HG02759 (cell line): ENCODE results near the gene GALNS.
A peak's percentile ranks its signal among the peaks of the same experiment; 100 is the strongest.

Source experiments
- ATAC-seq: cut with Tn5 transposase; IDR thresholded peaks from one replicate; pipeline ENCODE4 v1.9.1; 2021; ENCODE audit warnings: mild to moderate bottlenecking, moderate library complexity; ENCODE audit not compliant: unreplicated experiment

GALNS gene

GRCh38 chr16:88787579-88788314, 69.0 kb downstream of the GALNS start:
- no peak for ATAC-seq

DNA sequence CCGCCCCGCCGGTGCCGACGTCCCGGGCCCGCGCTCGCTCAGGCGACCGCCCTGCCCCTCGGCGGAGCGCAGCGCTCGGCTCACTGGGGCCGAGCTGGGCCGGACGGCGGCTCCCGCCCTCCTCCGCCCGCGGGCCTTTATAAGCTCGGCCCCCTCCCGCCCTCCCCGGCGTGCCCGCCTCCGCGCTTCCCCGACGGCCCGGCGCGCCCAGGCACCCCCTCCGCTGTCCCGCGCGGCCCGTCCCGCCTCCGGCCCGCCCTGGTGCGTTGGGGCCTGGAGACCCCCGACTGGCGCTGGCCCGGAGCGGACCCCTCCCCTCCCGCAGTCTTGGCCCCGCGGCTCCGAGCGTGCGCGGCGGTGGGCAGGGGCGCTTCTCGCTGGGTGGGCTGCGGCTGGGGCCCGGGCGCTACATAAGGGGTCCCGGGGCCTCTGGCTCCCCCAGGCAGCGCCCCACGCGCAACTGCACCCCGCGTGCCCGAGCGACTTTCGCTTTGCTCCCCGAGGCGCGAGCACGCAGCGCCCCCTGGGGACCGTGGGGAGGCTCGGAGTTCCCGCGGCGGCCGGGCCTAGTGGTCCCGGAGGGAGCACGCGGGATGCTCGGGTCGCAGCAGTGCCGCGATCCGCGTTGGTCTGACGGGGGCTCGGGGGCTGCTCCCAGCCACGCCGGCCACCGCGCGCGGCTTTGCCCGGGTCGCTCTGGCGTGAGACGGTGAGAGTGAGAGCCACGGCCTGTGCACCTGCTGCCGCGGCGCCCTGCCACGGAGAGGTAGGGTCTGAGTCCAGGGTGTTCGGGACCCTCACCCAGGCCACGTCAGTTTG, 71.4 kb downstream of the GALNS start, which contains the start of gene PIEZO1:
Gene PIEZO1, minus strand, starts transcription at position 115 of the 819 bp plus-strand sequence. CDS start 256 bp downstream, outside the sequence.
- ATAC-seq = peak; percentile 37

DNA sequence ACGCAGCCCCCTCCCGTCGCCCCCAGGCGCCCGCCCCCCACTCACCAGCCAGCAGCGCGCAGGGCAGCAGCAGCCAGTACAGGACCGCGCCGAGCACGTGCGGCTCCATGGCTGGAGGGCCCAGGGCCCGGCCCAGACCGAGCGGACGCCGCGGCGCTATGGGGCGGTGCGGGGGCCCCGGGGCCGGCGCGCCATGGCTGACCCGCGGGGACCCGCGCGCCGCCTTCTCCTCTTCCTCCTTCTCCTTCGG, 72.0 kb downstream of the GALNS start:
- peak; percentile 33 for ATAC-seq

GRCh38 chr16:88784074-88784855, 72.5 kb downstream of the GALNS start:
- peak; percentile 36 for ATAC-seq

GRCh38 chr16:88783391-88784073, 73.2 kb downstream of the GALNS start:
- ATAC-seq = no peak

- no peak for ATAC-seq
Observed at GRCh38 chr16:88782454-88783390, 74.0 kb downstream of the GALNS start.

DNA sequence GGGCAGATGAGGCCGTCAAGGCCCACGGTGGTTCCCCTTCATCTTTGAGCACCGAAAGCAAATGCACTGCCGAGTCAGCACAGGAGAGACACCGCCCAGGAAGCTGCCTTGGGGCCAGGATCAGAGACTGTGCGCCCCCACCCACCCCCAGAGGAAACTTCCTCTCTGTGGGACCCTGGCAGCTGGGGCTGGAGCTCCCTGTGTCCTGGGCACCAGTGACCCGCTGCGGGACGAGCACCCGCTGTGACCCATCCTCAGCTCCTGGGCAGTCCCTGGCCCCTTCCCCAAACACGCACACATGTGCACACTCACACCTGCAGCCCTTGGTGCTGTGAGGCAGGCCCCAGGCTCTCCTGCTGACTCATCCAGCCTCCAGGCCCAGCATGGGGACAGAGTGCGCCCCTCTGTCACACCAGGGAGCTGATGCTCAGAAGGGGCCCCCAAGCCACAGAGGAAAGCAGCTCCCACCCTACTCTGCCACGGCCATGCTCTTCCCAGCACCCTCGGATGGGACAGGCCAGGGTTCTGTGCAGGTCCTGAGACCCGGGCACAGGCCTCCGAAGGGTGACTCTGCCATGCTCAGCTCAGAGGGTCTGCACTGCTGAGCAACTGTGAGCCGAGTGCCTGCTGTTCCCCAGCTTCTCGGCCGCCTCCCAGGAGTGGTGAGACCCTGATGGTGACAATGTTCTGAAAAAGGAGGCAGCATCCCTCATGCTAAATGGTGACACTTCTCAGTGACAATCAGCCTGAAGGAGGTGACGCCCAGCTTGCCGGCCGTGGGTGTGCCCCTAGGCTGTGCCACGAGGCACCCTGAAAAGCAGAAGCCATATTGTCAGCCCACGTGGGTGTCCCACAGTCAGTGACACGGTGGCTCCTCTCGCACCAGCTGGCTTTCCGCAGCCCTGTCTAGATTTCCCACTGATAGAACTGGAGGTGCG, 75.3 kb downstream of the GALNS start:
- no peak for ATAC-seq

DNA sequence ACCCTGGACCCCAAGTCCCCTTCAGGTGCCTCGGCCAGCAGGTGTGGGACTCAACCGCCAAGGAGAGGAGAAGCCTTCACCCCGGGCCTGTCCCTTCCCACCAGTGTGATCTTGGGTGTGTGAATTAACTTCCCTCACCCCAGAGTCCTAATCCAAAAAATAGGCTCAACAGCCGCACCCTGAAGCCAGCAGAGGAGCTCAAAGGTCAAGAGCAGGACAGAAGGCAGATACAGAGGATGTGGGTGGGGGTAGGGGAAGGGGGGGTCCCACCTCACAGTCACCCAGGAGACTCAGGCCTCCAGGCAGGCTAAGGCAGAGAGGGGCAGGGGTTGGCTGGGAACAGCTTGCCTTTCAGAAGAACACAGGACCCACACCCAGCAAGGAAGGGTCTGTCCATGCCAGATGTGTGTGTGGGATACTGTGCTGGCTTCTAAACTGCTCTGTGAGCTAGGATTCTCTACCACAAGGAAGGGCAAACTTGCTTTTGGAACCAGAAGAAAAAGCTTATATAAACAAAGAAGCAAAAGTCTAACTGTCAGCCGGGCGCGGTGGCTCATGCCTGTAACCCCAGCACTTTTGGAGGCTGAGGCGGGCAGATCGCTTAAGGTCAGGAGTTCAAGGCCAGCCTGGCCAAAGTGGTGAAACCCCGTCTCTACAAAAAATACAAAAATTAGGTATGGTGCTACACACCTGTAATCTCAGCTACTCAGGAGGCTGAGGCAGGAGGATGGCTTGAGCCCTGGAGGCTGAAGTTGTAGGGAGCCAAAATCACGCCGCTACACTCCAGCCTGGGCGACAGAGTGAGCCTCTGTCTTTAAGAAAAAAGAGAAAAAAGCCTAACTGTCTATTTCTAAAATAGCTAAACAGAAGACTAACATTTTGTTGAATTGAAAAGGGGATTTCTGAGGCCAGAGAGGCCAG, 76.3 kb downstream of the GALNS start:
- ATAC-seq = no peak

DNA sequence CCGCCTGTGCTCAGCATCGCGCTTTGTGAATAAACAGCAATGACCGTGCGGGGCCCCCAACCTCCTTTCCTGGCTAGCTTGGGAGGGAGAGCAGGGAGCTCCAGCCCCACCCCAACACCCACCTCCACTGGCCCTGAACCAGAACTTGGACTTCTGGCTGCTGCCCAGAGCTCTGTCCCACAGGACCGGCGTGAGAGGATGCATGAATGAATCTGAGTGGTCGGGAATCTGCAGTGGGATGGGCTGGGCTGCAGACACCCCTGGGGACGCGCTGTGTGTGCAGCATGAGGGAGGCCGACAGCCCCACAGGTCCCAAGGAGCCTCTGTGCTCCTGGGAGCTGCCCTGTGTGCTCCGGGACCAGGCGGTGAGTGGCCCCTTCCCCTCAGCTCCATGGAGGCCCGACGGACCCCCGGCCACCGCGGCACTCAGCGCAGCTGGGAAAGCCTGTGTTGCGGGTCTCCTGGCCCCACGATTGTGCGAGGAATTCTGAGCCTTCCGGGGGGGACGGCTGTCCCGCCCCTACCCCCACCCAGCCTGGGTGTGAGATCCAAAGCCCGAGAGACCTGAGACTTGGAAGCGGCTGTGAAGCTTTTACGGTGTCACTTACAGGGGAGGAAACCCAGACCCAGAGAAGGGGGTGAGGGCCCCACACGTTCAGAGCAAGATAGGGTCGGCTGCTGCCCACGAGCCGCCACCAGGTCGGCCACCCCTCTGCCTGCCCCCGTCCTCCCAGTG, 77.2 kb downstream of the GALNS start:
- ATAC-seq = no peak

GRCh38 chr16:88778541-88779065, 78.1 kb downstream of the GALNS start:
- ATAC-seq = no peak

DNA sequence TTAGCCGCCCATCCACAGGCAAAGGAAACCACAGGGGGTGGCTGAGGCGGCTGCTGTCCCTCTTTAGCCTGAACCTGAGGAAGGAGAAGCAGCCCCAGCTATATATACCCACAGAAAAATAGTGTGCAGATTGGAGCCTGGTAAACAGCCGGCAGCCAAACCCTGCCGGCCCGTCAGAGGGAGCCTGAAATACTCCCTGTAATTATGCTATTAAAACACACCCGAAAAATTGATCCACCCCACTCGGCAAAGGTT, 78.5 kb downstream of the GALNS start:
- no peak for ATAC-seq

DNA sequence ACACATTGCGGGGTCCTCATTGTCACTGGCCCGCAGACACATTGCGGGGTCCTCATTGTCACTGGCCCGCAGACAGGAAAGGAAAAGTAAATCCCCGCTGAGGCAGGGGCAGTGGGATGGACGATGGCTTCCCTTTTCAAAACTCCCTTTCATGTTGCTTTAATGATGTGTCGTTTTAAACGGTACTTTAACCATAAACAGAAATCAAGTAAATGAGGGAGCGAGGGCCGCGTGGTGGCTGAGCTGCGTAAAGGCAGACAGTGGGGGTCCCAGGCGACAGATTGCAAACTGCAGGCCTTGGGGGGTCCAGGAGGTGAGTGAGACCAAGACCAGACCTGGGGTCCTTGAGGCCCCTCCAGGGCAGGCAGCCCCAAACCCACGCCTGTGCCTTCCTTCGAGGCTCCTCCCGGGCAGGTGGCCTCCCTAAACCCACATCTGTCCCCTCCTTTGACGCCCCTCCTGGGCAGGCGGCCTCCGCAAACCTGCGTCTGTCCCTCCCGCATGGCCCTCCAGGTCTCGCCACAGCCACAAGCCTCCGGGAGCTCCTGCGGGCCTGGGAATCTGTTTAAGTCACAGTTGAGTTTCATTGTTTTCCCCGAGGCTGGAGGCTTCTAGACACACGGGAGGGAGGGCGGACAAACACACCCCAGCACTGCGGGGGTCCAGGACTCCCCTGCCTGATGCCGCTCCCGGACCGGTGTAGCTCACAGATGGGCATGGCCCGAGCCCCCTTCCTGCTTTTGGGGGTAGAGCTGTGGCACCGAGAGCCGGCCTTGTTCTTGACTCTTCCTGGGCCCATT, 79.1 kb downstream of the GALNS start:
- no peak for ATAC-seq

GRCh38 chr16:88775825-88776224, 80.9 kb downstream of the GALNS start:
- ATAC-seq = no peak

GRCh38 chr16:88774544-88775393, 82.0 kb downstream of the GALNS start:
- ATAC-seq = no peak

GRCh38 chr16:88773812-88774291, 82.9 kb downstream of the GALNS start:
- no peak for ATAC-seq
